Left lobe of liver (tissue), 2 donors: ENCODE data around the gene ZNF300. TPM values are rescaled to one million over a fixed set of nuclear protein-coding genes. Genes with fewer than 3 reads are reported as not detected.
"Not testable (repeated sequence)": the region's sequence is repeated elsewhere in the genome, so short reads cannot be mapped to it uniquely, and the experiment has no call there.

Source experiments
- ATAC-seq: fragments of 200-7000 bp; cut with Tn5 transposase; one replicate; pipeline ENCODE4 v1.9.1; 2020; ENCODE audit warnings: mild to moderate bottlenecking, moderate library complexity
- DNase-seq: peaks from one replicate; pipeline ENCODE4 v3.0.0-alpha.2; 2020; ENCODE audit warnings: low spot score
- total RNA-seq: library from RNA; stranded (reverse); gene quantifications from one replicate; pipeline ENCODE4 v1.2.1, GENCODE V29; 2021
- donor health status: DM: no; HTN: no; CAD: no; lungs with moderate emphysema.
- donor health status: DM: no; HTN: yes; CAD: no.

Gene ZNF300
- total RNA-seq = 0.23 TPM

GRCh38 chr5:150904479-150905311, at the start of gene ZNF300:
ZNF300 (minus strand) TSS chr5:150904980; CDS start chr5:150903155, 1,825 bp downstream.
- peak; percentile 76 for DNase-seq
- peak; percentile 99 for ATAC-seq

DNA sequence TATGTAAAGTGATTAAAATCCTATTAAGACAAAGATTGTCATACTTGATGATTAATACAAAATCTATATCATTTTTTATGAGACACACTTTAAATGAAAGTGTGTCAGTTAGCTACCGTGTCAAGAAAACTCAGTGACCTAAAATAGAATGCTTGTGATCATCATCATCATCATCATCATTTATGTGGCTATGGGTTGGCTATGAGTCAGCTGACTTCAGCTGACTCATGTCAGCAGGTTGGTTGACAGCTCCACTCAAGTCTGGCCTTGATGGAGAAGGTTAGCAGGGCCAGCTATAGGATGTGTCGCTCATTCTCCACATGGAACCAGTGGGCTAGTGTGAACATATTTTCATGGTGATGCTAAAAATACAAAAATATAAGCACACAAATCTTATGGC, 43.8 kb upstream of the ZNF300 start:
- ATAC-seq (no peak), DNase-seq (no peak)

DNA sequence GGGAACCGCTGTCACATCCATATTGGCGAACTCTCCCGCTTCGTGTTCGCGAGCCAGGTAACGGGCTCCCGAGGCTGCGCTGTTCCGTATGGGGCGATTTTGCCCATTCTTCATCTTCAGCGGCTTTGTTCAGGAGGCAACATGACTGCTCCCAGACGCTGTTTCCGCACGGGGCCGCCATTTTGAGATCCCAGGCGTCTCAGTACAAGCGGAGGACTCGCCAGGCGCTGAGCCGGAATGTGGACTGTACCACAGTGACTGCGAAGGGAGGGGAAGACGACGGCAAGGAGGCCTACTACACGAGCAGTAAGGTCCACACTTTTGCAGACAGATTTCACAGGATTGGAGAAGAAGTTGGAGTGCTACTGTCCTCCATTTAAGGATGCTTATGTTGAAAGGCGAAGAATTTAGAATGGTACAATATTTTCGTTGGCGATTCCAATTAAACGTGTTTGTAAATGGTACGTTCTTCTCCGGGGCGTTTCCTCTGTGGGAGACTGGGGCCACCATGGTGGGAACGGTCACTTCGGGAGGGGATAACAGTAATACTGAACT, 41.6 kb upstream of the ZNF300 start:
- peak; percentile 46 for DNase-seq
- peak; percentile 77 for ATAC-seq

GRCh38 chr5:150945947-150946346, 41.2 kb upstream of the ZNF300 start:
- DNase-seq (no peak), ATAC-seq (no peak)

DNA sequence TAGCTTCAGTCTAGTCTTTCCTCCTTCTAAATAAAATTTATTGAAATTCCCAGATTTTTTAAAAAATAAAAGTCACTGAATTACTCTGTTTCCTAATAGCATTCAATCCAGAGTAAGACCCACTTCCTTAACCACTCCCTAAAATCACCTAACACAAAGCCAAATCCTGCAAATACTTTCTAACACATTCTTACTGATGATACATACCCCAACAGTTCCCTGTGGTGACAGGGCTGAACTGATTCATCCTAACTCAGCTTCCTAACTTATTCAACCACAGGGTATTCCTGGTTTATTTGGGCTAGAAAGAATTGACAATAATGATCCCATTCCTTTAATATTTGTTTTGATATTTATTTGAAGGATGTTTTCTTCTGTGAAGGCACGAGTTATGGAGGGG, 40.7 kb upstream of the ZNF300 start:
- ATAC-seq = no peak

DNA sequence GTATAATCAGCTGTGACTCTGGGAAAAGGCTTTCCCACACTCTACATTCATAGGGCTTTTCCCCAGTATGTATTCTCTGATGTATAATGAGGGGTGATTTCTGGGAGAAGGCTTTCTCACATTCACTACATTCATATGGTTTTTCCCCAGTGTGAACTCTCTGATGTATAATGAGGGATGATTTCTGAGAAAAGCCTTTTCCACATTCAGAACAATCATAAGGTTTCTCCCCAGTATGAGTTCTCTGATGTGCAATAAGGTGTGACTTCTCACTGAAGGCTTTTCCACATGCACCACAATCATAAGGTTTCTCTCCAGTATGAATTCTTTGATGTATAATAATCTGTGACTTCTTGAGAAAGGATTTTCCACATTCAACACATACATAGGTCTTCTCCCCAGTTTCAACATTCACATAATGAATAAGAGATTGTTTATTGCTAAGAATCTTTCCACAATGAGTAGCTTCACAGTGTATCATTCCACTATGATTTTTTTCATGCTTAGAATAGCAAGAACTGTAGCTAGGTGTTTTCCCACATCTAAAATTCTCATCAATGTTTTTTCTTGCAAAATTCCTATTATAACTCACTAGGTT, 26.7 kb upstream of the ZNF300 start:
- DNase-seq = no peak
- ATAC-seq = no peak

More for the DNA sequence above, 40.7 kb upstream of the ZNF300 start:
- DNase-seq = no peak

GRCh38 chr5:150918613-150919012, 13.8 kb upstream of the ZNF300 start:
- ATAC-seq (no peak), DNase-seq (no peak)

- no peak for DNase-seq
- ATAC-seq = no peak
These were observed 7.6 kb upstream of the ZNF300 start for GRCh38 chr5:150912312-150912814.

GRCh38 chr5:150905312-150905683, 518 bp upstream of the ZNF300 start:
- no peak for ATAC-seq

DNA sequence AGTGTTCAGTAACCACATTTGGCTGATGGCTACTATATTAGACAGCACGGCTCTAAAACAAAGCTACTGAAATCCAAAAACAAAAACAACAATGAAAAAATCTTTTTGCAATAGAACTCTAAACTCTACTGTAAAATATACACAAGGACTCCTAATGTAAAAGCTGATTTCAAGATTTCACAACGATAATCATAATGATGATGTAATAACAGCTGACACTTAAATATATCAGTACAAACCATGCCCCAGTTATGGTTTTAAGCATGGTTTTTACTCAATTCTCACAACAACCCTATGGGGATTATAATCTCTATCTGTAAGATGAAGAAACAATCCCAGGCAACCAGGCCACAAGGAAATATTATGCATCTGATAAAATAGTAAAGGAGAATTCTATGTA, 3.3 kb downstream of the ZNF300 start:
- ATAC-seq = no peak
- no peak for DNase-seq

More at GRCh38 chr5:150905312-150905683, 518 bp upstream of the ZNF300 start:
- no peak for DNase-seq

DNA sequence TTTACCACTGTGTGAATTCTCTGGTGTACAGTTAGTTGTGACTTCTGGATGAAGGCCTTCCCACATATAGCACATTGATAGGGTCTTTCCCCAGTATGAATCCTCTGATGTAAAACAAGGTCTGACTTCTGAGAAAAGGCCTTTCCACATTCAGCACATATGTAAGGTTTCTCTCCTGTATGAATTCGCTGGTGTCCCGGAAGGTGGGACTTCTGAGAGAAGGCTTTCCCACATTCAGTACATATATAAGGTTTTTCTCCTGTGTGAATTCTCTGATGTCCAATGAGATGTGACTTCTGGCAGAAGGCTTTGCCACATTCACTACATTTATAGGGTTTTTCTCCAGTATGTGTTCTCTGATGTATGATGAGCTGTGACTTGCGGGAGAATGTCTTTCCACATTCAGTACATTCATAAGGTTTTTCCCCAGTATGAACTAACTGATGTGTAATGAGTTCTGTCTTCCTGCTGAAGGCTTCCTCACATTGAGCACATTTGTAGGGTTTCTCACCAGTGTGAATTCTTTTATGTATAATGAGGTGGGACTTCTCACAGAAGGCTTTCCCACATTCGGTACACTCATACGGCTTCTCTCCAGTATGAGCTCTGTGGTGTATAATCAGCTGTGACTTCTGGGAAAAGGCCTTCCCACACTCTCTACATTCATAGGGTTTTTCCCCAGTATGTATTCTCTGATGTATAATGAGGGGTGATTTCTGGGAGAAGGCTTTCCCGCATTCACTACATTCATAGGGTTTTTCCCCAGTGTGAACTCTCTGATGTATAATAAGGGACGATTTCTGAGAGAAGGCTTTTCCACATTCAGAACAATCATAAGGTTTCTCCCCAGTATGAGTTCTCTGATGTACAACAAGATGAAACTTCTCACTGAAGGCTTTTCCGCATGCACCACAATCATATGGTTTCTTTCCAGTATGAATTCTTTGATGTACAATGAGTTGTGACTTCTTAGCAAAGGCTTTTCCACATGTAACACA, 9.1 kb downstream of the ZNF300 start:
- DNase-seq = no peak
- ATAC-seq = no peak

GRCh38 chr5:150879358-150879757, 25.4 kb downstream of the ZNF300 start:
- ATAC-seq = no peak

DNA sequence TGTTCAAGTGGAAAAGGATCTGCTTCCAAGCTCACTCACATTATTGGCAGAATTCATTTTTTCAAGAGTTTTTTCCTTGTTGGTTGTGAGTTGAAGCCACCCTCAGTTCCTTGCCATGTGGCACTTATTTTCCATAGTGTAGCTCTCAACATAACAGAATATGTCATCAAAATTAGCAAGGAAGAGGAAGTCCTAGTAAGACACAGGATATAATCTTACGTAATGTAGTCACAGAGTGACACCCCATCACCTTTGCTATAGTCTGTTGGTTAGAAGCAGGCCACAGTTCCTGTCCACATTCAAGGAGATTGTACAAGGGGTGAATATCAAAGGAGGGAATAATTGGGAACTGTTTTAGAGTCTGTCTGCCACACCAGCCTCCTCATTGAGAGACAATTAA, 42.7 kb downstream of the ZNF300 start:
- DNase-seq (no peak), ATAC-seq (no peak)

More at GRCh38 chr5:150879358-150879757, 25.4 kb downstream of the ZNF300 start:
- DNase-seq = no peak

DNA sequence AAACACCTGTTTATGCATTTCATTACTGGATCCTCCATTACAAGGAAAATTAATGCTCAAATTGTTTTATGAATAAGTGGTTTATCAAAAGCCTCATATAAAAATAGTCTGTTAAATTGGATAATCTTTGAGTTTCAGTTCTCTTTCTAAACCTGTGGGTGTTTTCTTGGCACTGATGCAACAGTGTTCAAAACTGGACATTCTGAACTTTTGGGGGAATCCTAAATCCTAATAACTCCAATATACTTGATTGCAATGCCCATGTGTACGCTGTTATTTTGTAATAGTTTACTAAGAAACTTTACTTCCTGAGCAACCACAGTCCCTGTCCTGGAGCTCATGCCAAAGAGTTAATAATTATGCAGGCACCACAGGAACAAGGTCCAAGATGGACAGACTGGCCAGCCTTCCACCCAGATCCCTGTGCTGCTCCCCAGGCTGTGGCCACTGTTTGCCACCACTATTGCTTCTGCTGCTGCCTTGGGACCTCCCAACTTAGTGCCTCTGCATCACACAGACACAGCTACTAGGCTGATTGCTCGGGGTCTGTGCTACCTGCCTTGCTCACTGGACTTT, 44.4 kb downstream of the ZNF300 start:
- peak; percentile 68 for DNase-seq
- ATAC-seq = peak; percentile 100

- not testable (repeated sequence) for ATAC-seq
These were observed 48.1 kb downstream of the ZNF300 start for GRCh38 chr5:150856700-150857099.

GRCh38 chr5:150853561-150853960, 51.2 kb downstream of the ZNF300 start:
- no peak for ATAC-seq
- DNase-seq = no peak

More at GRCh38 chr5:150856700-150857099, 48.1 kb downstream of the ZNF300 start:
- DNase-seq = not testable (repeated sequence)

DNA sequence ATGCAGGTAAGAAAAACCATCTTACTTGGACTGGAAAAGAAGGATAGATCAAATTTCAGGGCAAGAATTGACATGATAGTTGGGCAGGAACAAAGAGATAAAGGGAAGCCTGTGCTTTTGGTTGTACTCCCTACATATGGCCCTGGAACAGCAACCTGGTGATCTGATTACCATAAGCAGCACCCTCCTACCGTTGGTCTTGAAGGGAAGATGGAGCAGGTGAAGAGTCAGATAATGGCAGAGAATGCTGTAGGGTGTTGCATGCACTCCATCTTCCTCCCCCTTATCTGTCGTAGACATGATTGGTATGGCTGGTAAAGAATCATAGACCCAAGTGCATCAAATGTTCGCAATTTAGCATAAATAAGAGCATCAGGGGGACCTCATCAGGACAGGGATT, 53.7 kb downstream of the ZNF300 start:
- DNase-seq (no peak), ATAC-seq (no peak)

DNA sequence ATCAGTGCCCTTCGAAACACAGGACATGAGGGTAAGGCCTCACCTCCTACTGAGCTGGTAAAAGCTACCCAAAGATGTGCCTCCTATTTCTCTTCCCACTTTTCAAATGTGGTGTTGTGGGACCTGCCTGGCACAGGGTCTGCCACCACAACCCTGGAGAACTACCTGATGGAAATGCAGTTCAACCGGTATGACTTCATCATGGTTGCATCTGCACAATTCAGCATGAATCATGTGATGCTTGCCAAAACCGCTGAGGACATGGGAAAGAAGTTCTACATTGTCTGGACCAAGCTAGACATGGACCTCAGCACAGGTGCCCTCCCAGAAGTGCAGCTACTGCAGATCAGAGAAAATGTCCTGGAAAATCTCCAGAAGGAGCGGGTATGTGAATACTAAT, 56.5 kb downstream of the ZNF300 start:
- DNase-seq = no peak
- no peak for ATAC-seq

- ATAC-seq (no peak), DNase-seq (no peak)
These were observed 57.5 kb downstream of the ZNF300 start for GRCh38 chr5:150847334-150847695.

DNA sequence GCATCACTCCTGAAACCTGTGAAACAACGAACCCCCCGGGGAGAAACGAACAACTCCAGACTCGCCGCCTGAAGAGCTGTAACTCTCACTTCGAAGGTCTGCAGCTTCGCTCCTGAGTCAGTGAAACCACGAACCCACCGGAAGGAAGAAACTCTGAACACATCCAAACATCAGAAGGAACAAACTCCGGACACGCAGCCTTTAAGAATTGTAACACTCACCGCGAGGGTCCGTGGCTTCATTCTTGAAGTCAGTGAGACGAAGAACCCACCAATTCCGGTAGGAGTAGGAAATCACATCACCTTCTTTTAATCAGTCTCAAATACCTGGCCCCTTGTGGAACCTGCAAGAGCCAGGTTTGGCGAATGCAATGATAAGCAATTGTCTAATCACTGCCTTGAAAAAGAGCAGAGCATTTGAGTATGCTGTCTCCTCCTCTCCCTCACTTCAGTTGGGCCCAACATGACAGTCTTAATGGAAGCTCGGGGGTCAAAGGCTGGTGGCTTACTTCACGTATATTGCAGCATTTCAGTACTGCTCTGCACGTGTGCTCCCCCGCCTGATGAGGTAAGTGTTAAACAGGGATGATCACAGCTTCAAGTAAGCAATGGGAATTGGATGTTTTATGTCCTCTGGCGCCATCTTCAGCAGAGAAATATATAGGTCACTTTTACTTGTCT, 58.0 kb downstream of the ZNF300 start:
- DNase-seq = no peak
- peak; percentile 100 for ATAC-seq
